ENCODE data around the gene KLF2.

KLF2 gene

DNA sequence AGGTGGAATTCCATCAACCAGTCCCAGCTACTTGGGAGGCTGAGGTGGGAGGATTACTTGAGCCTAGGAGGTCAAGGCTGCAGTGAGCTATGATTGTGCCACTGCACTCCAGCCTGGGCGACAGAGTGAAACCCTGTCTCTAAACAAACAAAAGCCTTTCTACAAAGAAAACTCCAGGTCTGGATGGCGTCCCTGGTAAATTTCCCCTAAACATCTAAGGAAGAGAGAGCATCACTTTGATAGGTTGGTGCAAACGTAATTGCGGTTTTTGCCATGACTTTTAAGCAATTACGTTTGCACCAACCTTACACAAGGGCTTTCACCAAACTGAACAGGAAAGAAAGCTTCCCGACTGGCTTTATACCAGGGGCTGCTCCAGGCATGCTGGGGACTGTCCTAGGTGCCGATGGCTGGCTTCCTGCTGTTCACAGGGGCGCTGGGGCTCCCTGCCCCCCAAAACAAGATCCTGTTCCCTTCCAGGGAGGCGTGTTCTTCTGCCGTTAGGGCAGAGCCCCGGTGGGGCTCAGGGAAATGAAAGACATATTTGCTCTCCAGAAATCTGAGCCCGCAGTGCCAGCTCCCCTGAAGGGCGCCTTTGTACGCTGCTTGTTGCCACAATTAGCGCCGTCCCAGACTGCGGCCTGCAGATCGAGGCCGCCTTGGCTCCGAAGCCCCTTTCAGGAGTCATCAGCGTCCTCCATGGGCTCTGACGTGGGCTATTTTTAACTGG is 38.7 kb upstream of the KLF2 start:
- Histone ChIP-seq H3K9me2 (replicated peaks; ENCODE audit: insufficient read depth, low read length) (no peaks in the 10 kb centered on the region), H3K79me2 (ENCODE audit: low read length) (no peaks in the 10 kb centered on the region), H3K27ac (ENCODE audit: low read length) (no peak overlapping the region), H3F3A (ENCODE audit: insufficient read depth, low read length) (no peaks in the 10 kb centered on the region), H3K9ac (ENCODE audit: low read length) (no peak overlapping the region), H3K27me3 (replicated peaks; ENCODE audit: insufficient read depth, low read length) (peaks cover 31% of the 10 kb centered on the region), H3K4me1 (ENCODE audit: low read length) (no peaks in the 10 kb centered on the region), H3K36me3 (replicated peaks; ENCODE audit: insufficient read depth, low read length) (no peaks in the 10 kb centered on the region), H3K4me3 (ENCODE audit: low read length) (no peak overlapping the region), H3K9me3 (replicated peaks; ENCODE audit: insufficient read depth, low read length) (no peaks in the 10 kb centered on the region), H2AFZ (ENCODE audit: low read length) (no peak overlapping the region), H3K4me2 (ENCODE audit: low read depth, low read length) (no peak overlapping the region), H4K20me1 (ENCODE audit: insufficient read depth, low read length) (no peaks in the 10 kb centered on the region)
- TF ChIP-seq, protein P1, sequence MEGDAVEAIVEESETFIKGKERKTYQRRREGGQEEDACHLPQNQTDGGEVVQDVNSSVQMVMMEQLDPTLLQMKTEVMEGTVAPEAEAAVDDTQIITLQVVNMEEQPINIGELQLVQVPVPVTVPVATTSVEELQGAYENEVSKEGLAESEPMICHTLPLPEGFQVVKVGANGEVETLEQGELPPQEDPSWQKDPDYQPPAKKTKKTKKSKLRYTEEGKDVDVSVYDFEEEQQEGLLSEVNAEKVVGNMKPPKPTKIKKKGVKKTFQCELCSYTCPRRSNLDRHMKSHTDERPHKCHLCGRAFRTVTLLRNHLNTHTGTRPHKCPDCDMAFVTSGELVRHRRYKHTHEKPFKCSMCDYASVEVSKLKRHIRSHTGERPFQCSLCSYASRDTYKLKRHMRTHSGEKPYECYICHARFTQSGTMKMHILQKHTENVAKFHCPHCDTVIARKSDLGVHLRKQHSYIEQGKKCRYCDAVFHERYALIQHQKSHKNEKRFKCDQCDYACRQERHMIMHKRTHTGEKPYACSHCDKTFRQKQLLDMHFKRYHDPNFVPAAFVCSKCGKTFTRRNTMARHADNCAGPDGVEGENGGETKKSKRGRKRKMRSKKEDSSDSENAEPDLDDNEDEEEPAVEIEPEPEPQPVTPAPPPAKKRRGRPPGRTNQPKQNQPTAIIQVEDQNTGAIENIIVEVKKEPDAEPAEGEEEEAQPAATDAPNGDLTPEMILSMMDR (IDR thresholded peaks at IDR 0.05; ENCODE audit: low read length) = no peak
- TF ChIP-seq EZH2phosphoT487 (IDR thresholded peaks at IDR 0.05; ENCODE audit: low read length) (no peak), EZH2 (optimal IDR thresholded peaks at IDR 0.05; ENCODE audit: low read depth, low read length) (no peak)
- no peak for DNase-seq

DNA sequence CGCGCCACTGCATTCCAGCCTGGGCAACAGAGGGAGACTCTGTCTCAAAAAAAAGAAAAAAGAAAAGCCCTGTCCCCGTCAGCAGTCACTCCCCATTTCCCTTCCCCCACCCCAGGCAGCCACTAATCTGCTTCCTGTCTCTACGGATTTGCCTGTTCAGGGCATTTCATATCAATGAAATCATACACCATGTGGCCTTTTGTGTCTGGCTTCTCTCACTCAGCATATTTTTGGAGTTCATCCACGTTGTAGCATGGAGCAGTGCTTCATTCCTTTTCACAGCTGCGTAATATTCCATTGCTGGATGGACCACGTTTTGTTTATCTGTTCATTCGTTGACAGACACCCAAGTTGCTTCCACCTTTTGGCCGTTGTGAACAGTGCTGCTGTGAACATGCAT is 36.1 kb upstream of the KLF2 start:
- H3K4me3 ChIP-seq (ENCODE audit: low read length) = no peak overlapping the region
- no peaks in the 10 kb centered on the region for H3K9me3 ChIP-seq (replicated peaks; ENCODE audit: insufficient read depth, low read length)
- DNase-seq = no peak
- H3K4me2 ChIP-seq (ENCODE audit: low read depth, low read length) = no peak overlapping the region
- no peak overlapping the region for H3K27ac ChIP-seq (ENCODE audit: low read length)
- no peaks in the 10 kb centered on the region for H3K36me3 ChIP-seq (replicated peaks; ENCODE audit: insufficient read depth, low read length)
- H3F3A ChIP-seq (ENCODE audit: insufficient read depth, low read length) = no peaks in the 10 kb centered on the region
- no peak overlapping the region for H3K9ac ChIP-seq (ENCODE audit: low read length)
- no peaks in the 10 kb centered on the region for H3K9me2 ChIP-seq (replicated peaks; ENCODE audit: insufficient read depth, low read length)
- H2AFZ ChIP-seq (ENCODE audit: low read length) = no peak overlapping the region
- no peak for TF ChIP-seq EZH2 (optimal IDR thresholded peaks at IDR 0.05; ENCODE audit: low read depth, low read length)
- TF ChIP-seq, protein P1 (IDR thresholded peaks at IDR 0.05; ENCODE audit: low read length) = no peak
- TF ChIP-seq EZH2phosphoT487 (IDR thresholded peaks at IDR 0.05; ENCODE audit: low read length) = no peak
- H3K4me1 ChIP-seq (ENCODE audit: low read length) = no peaks in the 10 kb centered on the region
- H3K27me3 ChIP-seq (replicated peaks; ENCODE audit: insufficient read depth, low read length) = peaks cover 40% of the 10 kb centered on the region
- H4K20me1 ChIP-seq (ENCODE audit: insufficient read depth, low read length) = no peaks in the 10 kb centered on the region
- H3K79me2 ChIP-seq (ENCODE audit: low read length) = no peaks in the 10 kb centered on the region

DNA sequence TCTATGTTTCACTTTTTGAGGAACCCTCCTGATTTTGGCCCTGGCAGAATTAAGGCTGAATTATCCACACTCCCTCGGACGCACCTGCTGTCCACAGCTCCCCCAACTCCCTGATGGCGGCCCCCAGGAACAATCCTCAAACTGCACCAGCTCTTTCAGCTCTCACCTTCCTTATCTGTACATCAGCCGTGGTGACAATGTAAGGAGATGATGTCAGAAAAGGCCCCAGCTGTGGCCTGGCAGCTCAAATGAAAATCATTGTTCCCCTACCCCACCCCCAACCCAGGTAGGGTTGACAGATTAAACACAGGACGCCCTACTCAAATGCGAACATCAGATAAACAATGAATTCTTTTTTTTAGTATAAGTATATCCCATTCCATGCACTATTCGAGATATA is 35.0 kb upstream of the KLF2 start:
- Histone ChIP-seq H3K27me3 (replicated peaks; ENCODE audit: insufficient read depth, low read length) (peaks cover 39% of the 10 kb centered on the region), H3K4me1 (ENCODE audit: low read length) (no peaks in the 10 kb centered on the region), H3F3A (ENCODE audit: insufficient read depth, low read length) (no peaks in the 10 kb centered on the region), H2AFZ (ENCODE audit: low read length) (no peak overlapping the region), H3K4me2 (ENCODE audit: low read depth, low read length) (no peak overlapping the region), H3K9me2 (replicated peaks; ENCODE audit: insufficient read depth, low read length) (no peaks in the 10 kb centered on the region), H3K27ac (ENCODE audit: low read length) (no peak overlapping the region), H3K4me3 (ENCODE audit: low read length) (no peak overlapping the region), H4K20me1 (ENCODE audit: insufficient read depth, low read length) (no peaks in the 10 kb centered on the region), H3K9me3 (replicated peaks; ENCODE audit: insufficient read depth, low read length) (no peaks in the 10 kb centered on the region), H3K36me3 (replicated peaks; ENCODE audit: insufficient read depth, low read length) (no peaks in the 10 kb centered on the region), H3K79me2 (ENCODE audit: low read length) (no peaks in the 10 kb centered on the region), H3K9ac (ENCODE audit: low read length) (no peak overlapping the region)
- TF ChIP-seq EZH2 (optimal IDR thresholded peaks at IDR 0.05; ENCODE audit: low read depth, low read length) = no peak
- TF ChIP-seq, protein P1 (IDR thresholded peaks at IDR 0.05; ENCODE audit: low read length) = no peak
- TF ChIP-seq EZH2phosphoT487 (IDR thresholded peaks at IDR 0.05; ENCODE audit: low read length) = no peak
- no peak for DNase-seq
